Measurements from ENCODE around the gene SRSF4. TPM values are rescaled to one million over a fixed set of nuclear protein-coding genes. Genes with fewer than 3 reads are reported as not detected.

SRSF4 gene
- polyA plus RNA-seq, 1 of the 3 experiments (the other 2 are of a cell fraction): 62.6 TPM

GRCh38 chr1:29179641-29180184 lies 2.0 kb downstream of the SRSF4 start:
- H3K79me2 ChIP-seq (ENCODE audit: insufficient read depth): peaks cover 70% of the 10 kb centered on the region
- peak overlapping the region; percentile 100; the same call in 1 of the 2 replicates for H3K9ac ChIP-seq
- H3K9me3 ChIP-seq: no peaks in the 10 kb centered on the region
- no peaks in the 10 kb centered on the region for H3K9me2 ChIP-seq
- H3K27ac ChIP-seq (ENCODE audit: low read depth in 2 of 2, low read length in 1 of 2): no peak overlapping the region
- DNase-seq: no peak
- peaks cover 10 to 25% of the 10 kb centered on the region in 2 experiments; a peak in 3 of 4 replicates for H3K4me1 ChIP-seq (ENCODE audit: control insufficient read depth in 1 of 2, insufficient read depth in 2 of 2, low read depth in 1 of 2, low read length in 1 of 2)
- H3K27me3 ChIP-seq (ENCODE audit: insufficient read depth): no peaks in the 10 kb centered on the region
- H3F3A ChIP-seq (replicated peaks; ENCODE audit: insufficient read depth): peaks cover 31% of the 10 kb centered on the region
- 58% methylated on average over 4 of the region's 4 CpGs for WGBS (ENCODE audit: low lambda C conversion rate)
- no peak overlapping the region for H2AFZ ChIP-seq (ENCODE audit: low read depth)
- TF ChIP-seq USF1 (IDR thresholded peaks at IDR 0.05; ENCODE audit: borderline replicate concordance, low read depth) (no peak), IRF3 (IDR thresholded peaks at IDR 0.05; ENCODE audit: low read depth, low read length) (no peak), YY1 (IDR thresholded peaks at IDR 0.05; ENCODE audit: low read depth) (no peak), USF2 (IDR thresholded peaks at IDR 0.05; ENCODE audit: borderline replicate concordance, low read depth, low read length) (no peak), MAX (IDR thresholded peaks at IDR 0.05; ENCODE audit: low read depth) (no peak), TCF12 (IDR thresholded peaks at IDR 0.05) (no peak), ZBTB33 (IDR thresholded peaks at IDR 0.05; ENCODE audit: borderline replicate concordance, low read depth) (no peak), PBX3 (IDR thresholded peaks at IDR 0.05) (no peak)
- CTCF ChIA-PET: interaction anchor here (0.7 to 6.6 kb wide), 7 partner anchors 9 to 297 kb away, joined by 3 to 45 read pairs (median 5); no protein-coding TSS in a partner anchor
- peak overlapping the region; percentile 86 to 95; a peak in 3 of 4 replicates for H3K4me3 ChIP-seq (ENCODE audit: low read depth in 2 of 2, low read length in 1 of 2)
- POLR2A ChIA-PET: no interaction called here
- peak overlapping the region; percentile 86 for H3K4me2 ChIP-seq
- H3K36me3 ChIP-seq (replicated peaks in 1 of 2; ENCODE audit: control insufficient read depth in 1 of 2, insufficient read depth in 2 of 2, low read length in 1 of 2): peaks cover 6 to 14% of the 10 kb centered on the region in 2 experiments
- H4K20me1 ChIP-seq (ENCODE audit: insufficient read depth): peaks cover 62% of the 10 kb centered on the region

Measured in SK-N-SH (cell line).